ENCODE results near the gene SYNE2. TPM values are rescaled to one million over a fixed set of nuclear protein-coding genes. Genes with fewer than 3 reads are reported as not detected.

SYNE2 gene
- total RNA-seq, 4 donors from 2014 or later = 65.8 to 174 (median 126) TPM

DNA sequence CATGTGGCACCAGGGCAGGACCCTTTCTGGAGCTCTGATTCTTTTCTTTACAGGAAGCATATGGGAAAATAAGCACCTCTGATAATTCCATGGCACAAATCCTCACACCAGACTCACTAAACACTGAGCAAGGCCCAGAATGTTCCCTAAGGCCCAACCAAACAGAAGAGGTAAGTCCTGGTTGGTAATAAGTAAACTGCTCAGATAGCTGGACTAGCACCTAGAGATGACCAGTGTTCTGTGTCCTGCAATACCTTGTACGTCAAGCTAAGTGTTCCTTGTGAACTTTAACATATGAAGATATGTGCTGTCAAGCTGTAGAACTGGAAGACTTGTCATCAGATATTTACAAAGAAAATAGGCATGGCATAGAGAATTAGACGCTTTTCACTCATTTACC lies 254.6 kb downstream of the SYNE2 start:
- Histone ChIP-seq H3K4me3 (no peak overlapping the region), H3K36me3 (peaks cover 0 to 37% of the 10 kb centered on the region in 2 donors), H3K27ac (no peak overlapping the region), H3K27me3 (no peaks in the 10 kb centered on the region), H3K9me3 (no peaks in the 10 kb centered on the region), H3K4me1 (peaks cover 0 to 11% (median 0%) of the 10 kb centered on the region in 3 donors)
- TF ChIP-seq POLR2A (IDR thresholded peaks at IDR 0.05) (no peak), EP300 (IDR thresholded peaks at IDR 0.05) (no peak), POLR2AphosphoS5 (IDR thresholded peaks at IDR 0.05) (no peak)
- TF ChIP-seq, protein P1, sequence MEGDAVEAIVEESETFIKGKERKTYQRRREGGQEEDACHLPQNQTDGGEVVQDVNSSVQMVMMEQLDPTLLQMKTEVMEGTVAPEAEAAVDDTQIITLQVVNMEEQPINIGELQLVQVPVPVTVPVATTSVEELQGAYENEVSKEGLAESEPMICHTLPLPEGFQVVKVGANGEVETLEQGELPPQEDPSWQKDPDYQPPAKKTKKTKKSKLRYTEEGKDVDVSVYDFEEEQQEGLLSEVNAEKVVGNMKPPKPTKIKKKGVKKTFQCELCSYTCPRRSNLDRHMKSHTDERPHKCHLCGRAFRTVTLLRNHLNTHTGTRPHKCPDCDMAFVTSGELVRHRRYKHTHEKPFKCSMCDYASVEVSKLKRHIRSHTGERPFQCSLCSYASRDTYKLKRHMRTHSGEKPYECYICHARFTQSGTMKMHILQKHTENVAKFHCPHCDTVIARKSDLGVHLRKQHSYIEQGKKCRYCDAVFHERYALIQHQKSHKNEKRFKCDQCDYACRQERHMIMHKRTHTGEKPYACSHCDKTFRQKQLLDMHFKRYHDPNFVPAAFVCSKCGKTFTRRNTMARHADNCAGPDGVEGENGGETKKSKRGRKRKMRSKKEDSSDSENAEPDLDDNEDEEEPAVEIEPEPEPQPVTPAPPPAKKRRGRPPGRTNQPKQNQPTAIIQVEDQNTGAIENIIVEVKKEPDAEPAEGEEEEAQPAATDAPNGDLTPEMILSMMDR (IDR thresholded peaks at IDR 0.05) = no peak
- WGBS, 2 donors (ENCODE audit: low coverage in 1 of 2) = 92 to 97% methylated on average over 2 of the region's 2 CpGs
- ATAC-seq = no peak

DNA sequence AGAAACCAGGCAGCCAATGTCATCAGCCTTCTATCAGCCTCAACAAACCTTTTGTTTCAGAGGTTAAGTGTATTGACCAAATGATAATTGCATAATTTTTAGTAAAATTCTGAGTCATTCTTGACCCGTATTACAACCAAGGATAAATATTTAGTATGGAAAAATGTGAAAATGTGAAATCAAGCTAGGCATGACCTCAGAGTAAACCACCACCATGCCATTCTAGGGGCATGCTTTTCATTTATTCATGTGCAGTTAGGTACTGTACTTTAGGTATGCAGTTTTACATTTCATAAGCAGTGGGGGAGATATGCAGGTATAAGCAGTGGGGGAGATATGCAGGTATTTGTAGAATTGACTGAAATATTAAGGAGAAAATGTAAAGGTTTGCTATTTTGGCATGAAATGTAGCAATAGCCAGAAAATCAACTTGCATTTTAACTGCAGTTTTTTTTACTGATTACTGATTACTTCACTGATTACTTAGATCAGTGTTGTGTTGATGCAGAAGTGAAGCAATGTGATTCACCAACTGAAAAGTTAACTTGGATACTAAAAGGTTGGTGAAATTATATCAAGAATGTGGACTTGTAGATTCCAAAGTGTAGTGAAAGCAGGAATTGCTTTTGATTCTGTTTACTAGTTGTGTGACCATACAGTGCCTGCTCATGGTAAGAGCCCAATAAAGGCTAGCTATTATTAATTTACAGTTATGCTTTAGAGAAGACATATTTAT lies 257.2 kb downstream of the SYNE2 start:
- TF ChIP-seq POLR2A (IDR thresholded peaks at IDR 0.05) = no peak
- TF ChIP-seq, protein P1 (IDR thresholded peaks at IDR 0.05) = no peak
- no peak for TF ChIP-seq EP300 (IDR thresholded peaks at IDR 0.05)
- no peak for TF ChIP-seq POLR2AphosphoS5 (IDR thresholded peaks at IDR 0.05)
- WGBS, 2 donors (ENCODE audit: low coverage in 1 of 2) = 75 to 92% methylated on average over 1 of the region's 1 CpG
- H3K27ac ChIP-seq = no peak overlapping the region
- no peaks in the 10 kb centered on the region for H3K9me3 ChIP-seq
- H3K36me3 ChIP-seq = peaks cover 0 to 40% of the 10 kb centered on the region in 2 donors
- H3K4me1 ChIP-seq = peaks cover 0 to 21% (median 0%) of the 10 kb centered on the region in 3 donors
- H3K27me3 ChIP-seq = no peaks in the 10 kb centered on the region
- peak; percentile 46 for ATAC-seq
- H3K4me3 ChIP-seq = no peak overlapping the region

DNA sequence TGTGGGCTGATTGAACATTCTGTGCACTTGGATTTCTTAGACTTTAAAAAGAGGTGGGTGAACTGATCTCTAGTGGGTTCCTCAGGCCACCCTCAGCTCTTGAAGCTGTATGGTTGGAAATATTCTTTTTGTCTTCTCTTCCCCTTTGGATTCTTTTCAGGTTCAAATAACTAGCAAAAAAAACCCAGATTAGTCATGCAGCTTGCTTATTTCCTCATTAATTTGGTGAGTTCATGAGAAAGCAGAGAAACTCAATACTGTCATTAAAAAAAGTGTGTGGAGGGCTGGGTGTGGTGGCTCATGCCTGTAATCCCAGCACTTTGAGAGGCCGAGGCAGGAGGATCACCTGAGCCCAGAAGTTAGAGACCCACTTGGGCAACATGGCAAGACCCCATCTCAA lies 258.0 kb downstream of the SYNE2 start:
- H3K27me3 ChIP-seq = no peaks in the 10 kb centered on the region
- no peaks in the 10 kb centered on the region for H3K9me3 ChIP-seq
- 100% methylated on average over 1 of the region's 1 CpG; no CpG with 5 or more reads in 1 of the 2 donors for WGBS, 2 donors (ENCODE audit: low coverage in 1 of 2)
- peaks cover 0 to 21% (median 0%) of the 10 kb centered on the region in 3 donors for H3K4me1 ChIP-seq
- H3K36me3 ChIP-seq = peaks cover 0 to 48% of the 10 kb centered on the region in 2 donors
- no peak for ATAC-seq
- no peak overlapping the region for H3K27ac ChIP-seq
- no peak overlapping the region for H3K4me3 ChIP-seq
- TF ChIP-seq POLR2AphosphoS5 (IDR thresholded peaks at IDR 0.05) = no peak
- no peak for TF ChIP-seq EP300 (IDR thresholded peaks at IDR 0.05)
- no peak for TF ChIP-seq POLR2A (IDR thresholded peaks at IDR 0.05)
- TF ChIP-seq, protein P1 (IDR thresholded peaks at IDR 0.05) = no peak

DNA sequence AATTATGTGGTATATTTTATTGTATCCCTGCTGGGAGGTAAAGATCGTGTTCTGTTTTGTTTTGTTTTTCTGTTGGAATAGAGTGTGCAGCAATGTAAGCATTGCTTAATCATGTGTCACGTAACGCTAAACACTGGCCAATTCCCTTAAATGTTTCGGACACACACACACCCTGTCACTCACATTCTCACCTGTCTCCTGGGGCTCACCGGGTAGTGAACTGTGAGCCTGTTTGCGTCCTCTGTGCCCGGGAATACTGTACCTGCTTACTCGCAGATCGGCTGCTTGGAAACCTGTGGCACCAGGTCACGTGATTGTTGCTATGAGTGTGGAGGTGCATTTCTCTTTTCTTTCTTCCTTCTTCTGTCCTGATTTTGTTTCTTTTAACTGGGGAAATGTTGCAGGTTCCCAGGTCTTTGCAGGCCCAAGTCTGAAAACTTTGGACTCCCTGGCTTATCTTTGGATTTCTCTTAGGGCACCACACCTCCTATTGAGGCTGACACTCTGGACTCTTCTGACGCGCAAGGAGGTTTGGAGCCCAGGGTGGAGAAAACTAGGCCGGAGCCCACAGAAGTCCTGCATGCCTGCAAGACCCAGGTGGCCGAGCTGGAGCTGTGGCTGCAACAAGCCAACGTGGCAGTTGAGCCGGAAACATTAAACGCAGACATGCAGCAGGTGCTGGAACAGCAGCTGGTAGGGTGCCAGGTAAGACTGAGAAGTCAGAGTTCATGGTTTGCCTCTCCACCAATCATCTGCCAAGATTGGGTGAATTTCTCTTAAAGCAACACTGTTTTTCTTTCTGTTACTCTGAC lies 260.3 kb downstream of the SYNE2 start:
- Histone ChIP-seq H3K36me3 (peaks cover 0 to 36% of the 10 kb centered on the region in 2 donors), H3K4me1 (peaks cover 0 to 26% (median 0%) of the 10 kb centered on the region in 3 donors), H3K27ac (peak overlapping the region in 3 of 4 donors; percentile 3 to 42 (median 24)), H3K27me3 (no peaks in the 10 kb centered on the region), H3K4me3 (no peak overlapping the region), H3K9me3 (no peaks in the 10 kb centered on the region)
- 58 to 65% methylated on average over 12 to 16 of the region's 17 CpGs for WGBS, 2 donors (ENCODE audit: low coverage in 1 of 2)
- no peak for ATAC-seq
- no peak for TF ChIP-seq EP300 (IDR thresholded peaks at IDR 0.05)
- TF ChIP-seq, protein P1 (IDR thresholded peaks at IDR 0.05) = no peak
- no peak for TF ChIP-seq POLR2A (IDR thresholded peaks at IDR 0.05)
- peak; percentile 7 for TF ChIP-seq POLR2AphosphoS5 (IDR thresholded peaks at IDR 0.05)

Data from gastroesophageal sphincter (tissue), 4 donors.